ENCODE data around the gene TBC1D8. TPM values are rescaled to one million over a fixed set of nuclear protein-coding genes. Genes with fewer than 3 reads are reported as not detected.

TBC1D8 gene
- total and polyA plus RNA-seq, 9 of the 15 experiments (the other 6 are each of a cell fraction or from before 2014, with no cell fraction given): 0.36 to 1.3 (median 0.82) TPM

DNA sequence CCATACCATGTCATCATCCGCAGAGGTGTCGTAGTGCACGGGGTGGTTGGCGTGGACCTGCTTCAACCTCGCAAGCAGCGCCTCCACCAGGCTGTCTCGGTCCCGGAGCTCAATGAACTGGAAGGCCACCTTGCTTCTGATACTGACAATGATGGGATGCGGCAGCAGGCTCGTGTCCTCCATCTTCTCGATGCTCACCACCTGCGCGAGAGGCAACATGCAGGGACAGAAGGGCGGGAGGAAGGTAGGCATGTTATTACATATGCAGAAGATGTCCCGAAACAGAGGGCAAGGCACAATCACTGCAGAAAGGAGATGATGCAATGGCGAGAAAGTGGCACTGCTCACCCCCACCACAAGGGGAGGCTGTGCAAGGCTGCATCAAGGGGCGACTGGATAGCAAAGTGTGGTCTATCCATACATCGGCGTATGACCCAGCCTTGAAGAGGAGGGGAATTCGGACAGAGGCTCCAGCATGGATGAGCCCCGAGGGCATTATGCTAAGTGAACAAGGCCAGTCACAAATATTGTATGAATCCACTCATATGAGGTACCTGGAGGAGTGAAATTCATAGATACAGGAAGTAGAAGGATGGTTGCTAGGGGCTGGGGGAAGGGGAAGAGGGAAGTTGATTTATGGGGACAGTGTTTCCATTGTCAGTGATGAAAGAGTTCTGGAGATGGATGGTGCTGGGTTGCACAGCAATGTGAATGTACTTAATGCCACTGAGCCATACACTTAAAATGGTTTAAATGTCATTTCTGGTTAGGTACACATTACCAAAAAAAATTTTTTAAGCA lies 112.5 kb downstream of the TBC1D8 start (continued):
- TF ChIP-seq, protein P1, sequence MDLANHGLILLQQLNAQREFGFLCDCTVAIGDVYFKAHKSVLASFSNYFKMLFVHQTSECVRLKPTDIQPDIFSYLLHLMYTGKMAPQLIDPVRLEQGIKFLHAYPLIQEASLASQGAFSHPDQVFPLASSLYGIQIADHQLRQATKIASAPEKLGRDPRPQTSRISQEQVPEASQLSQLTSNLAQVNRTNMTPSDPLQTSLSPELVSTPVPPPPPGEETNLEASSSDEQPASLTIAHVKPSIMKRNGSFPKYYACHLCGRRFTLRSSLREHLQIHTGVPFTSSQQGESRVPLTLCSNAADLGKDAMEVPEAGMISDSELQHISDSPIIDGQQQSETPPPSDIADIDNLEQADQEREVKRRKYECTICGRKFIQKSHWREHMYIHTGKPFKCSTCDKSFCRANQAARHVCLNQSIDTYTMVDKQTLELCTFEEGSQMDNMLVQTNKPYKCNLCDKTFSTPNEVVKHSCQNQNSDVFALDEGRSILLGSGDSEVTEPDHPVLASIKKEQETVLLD (IDR thresholded peaks at IDR 0.05): no peak
- TF ChIP-seq HDAC3 (IDR thresholded peaks at IDR 0.05; ENCODE audit: borderline replicate concordance, partially characterized antibody): no peak
- TF ChIP-seq ETV5 (CRISPR knock-in tag; IDR thresholded peaks at IDR 0.05; ENCODE audit: low read depth): no peak
- TF ChIP-seq JUN (IDR thresholded peaks at IDR 0.05; ENCODE audit: borderline replicate concordance, low read depth, low read length): no peak
- no peak for TF ChIP-seq JUN (CRISPR knock-in tag; IDR thresholded peaks at IDR 0.05; ENCODE audit: borderline replicate concordance)
- no peak for TF ChIP-seq U2AF2 (optimal IDR thresholded peaks at IDR 0.05; ENCODE audit: low read depth, low read length)
- peak; percentile 49; the same call in 1 of the 2 replicates for TF ChIP-seq ZEB2 (IDR thresholded peaks at IDR 0.05)
- TF ChIP-seq SIN3A (IDR thresholded peaks at IDR 0.05; ENCODE audit: borderline replicate concordance in 2 of 2, control insufficient read depth in 1 of 2, low read depth in 2 of 2, low read length in 2 of 2): no peak
- no peak for TF ChIP-seq TCFL5 (CRISPR knock-in tag; conservative IDR thresholded peaks at IDR 0.05)
- TF ChIP-seq, protein P2, sequence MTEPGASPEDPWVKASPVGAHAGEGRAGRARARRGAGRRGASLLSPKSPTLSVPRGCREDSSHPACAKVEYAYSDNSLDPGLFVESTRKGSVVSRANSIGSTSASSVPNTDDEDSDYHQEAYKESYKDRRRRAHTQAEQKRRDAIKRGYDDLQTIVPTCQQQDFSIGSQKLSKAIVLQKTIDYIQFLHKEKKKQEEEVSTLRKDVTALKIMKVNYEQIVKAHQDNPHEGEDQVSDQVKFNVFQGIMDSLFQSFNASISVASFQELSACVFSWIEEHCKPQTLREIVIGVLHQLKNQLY (CRISPR knock-in tag; conservative IDR thresholded peaks at IDR 0.05): no peak
- no peak for TF ChIP-seq CHCHD3 (CRISPR knock-in tag; IDR thresholded peaks at IDR 0.05)
- TF ChIP-seq TOE1 (IDR thresholded peaks at IDR 0.05; ENCODE audit: borderline replicate concordance): no peak
- TF ChIP-seq TOE1 (CRISPR knock-in tag; IDR thresholded peaks at IDR 0.05; ENCODE audit: borderline replicate concordance, low read depth): no peak
- TF ChIP-seq ZNF121 (CRISPR knock-in tag; conservative IDR thresholded peaks at IDR 0.05): no peak
- TF ChIP-seq HCFC1 (IDR thresholded peaks at IDR 0.05; ENCODE audit: low read depth, low read length): no peak
- no peak for TF ChIP-seq ZNF583 (CRISPR knock-in tag; IDR thresholded peaks at IDR 0.05)
- TF ChIP-seq, protein P3, sequence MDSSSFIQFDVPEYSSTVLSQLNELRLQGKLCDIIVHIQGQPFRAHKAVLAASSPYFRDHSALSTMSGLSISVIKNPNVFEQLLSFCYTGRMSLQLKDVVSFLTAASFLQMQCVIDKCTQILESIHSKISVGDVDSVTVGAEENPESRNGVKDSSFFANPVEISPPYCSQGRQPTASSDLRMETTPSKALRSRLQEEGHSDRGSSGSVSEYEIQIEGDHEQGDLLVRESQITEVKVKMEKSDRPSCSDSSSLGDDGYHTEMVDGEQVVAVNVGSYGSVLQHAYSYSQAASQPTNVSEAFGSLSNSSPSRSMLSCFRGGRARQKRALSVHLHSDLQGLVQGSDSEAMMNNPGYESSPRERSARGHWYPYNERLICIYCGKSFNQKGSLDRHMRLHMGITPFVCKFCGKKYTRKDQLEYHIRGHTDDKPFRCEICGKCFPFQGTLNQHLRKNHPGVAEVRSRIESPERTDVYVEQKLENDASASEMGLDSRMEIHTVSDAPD (CRISPR knock-in tag; IDR thresholded peaks at IDR 0.05): no peak
- no peak for TF ChIP-seq ZNF263 (CRISPR knock-in tag; IDR thresholded peaks at IDR 0.05; ENCODE audit: borderline replicate concordance)
- TF ChIP-seq TAL1 (IDR thresholded peaks at IDR 0.05): no peak
- TF ChIP-seq, protein P4, sequence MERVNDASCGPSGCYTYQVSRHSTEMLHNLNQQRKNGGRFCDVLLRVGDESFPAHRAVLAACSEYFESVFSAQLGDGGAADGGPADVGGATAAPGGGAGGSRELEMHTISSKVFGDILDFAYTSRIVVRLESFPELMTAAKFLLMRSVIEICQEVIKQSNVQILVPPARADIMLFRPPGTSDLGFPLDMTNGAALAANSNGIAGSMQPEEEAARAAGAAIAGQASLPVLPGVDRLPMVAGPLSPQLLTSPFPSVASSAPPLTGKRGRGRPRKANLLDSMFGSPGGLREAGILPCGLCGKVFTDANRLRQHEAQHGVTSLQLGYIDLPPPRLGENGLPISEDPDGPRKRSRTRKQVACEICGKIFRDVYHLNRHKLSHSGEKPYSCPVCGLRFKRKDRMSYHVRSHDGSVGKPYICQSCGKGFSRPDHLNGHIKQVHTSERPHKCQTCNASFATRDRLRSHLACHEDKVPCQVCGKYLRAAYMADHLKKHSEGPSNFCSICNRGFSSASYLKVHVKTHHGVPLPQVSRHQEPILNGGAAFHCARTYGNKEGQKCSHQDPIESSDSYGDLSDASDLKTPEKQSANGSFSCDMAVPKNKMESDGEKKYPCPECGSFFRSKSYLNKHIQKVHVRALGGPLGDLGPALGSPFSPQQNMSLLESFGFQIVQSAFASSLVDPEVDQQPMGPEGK (CRISPR knock-in tag; IDR thresholded peaks at IDR 0.05; ENCODE audit: borderline replicate concordance): no peak
- TF ChIP-seq ZNF212 (CRISPR knock-in tag; IDR thresholded peaks at IDR 0.05): no peak
- no peak for TF ChIP-seq STAT5A (IDR thresholded peaks at IDR 0.05; ENCODE audit: borderline replicate concordance, low read length)
- no peak for TF ChIP-seq HEY1 (CRISPR knock-in tag; IDR thresholded peaks at IDR 0.05; ENCODE audit: borderline replicate concordance)

Measured in K562 (cell line).